Cortex of kidney (tissue), 1 donor: ENCODE data around the gene MMEL1.
"Not testable (repeated sequence)": the region's sequence is repeated elsewhere in the genome, so short reads cannot be mapped to it uniquely, and the experiment has no call there.

ENCODE experiments used
- DNase-seq: peaks from one replicate; lab custom pipeline; 2025; lab: John Stamatoyannopoulos, UW

The MMEL1 gene

DNA sequence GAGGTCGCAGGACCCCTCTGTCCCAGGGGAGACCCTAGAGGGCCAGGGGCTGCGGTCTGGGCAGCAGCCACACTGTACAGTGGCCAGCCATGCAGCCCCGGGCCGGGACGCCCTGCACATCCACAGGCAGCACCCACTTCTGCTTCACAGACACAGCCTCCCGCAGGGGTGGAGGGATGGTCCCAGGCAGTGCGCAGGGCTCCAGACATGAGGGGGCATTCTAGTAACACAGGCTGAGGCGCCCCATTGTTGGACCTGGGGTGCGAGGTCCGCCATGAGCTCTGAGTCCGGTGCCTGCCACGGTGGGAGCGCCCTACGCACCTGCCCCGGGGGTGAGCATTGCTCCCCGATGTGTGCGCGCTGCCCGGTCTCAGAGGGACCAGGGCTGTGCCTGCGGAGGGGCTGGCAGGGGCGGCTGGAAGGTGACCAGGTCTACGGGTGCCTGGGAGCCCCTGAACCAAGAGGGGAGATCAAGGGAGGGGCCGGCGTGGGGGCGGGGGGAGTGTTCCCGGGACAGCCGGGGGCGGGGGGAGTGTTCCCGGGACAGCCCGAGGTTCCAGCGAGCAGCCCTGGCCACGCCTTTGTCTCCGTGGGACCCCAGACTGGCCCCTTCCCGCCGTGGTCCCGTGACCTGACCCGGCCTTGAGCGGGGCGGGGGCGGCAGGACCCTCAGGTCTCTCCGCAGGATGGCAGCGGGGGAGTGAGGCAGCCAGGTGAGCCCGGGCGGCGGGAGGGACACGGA is 4.5 kb downstream of the MMEL1 start:
- DNase-seq, result no peak

- DNase-seq, result no peak
These were observed 5.1 kb downstream of the MMEL1 start for GRCh38 chr1:2627746-2628145.

DNA sequence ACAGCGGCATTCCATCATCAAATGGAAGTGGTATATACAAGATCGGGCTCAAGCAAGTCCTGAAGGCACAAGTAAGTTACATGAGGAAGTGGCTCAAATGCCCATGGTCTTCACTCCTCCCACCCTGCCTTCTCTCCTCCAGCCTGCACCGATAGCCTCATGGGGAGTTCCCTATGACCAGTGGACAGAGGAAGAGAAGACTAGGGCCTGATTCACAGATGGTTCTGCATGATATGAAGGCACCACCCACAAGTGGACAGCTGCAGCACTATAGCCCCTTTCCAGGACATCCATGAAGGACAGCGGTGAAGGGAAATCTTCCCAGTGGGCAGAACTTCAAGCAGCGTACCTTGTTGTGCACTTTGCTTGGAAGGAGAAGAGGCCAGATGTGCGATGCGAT is 7.1 kb downstream of the MMEL1 start:
- DNase-seq, result not testable (repeated sequence)

- no peak for DNase-seq
These were observed 7.5 kb downstream of the MMEL1 start for GRCh38 chr1:2625311-2625710.

- no peak for DNase-seq
These were observed 8.0 kb downstream of the MMEL1 start for GRCh38 chr1:2624735-2625300.

GRCh38 chr1:2623571-2624337 is 9.1 kb downstream of the MMEL1 start:
- no peak for DNase-seq

GRCh38 chr1:2617971-2618470 is 14.8 kb downstream of the MMEL1 start:
- no peak for DNase-seq

GRCh38 chr1:2614145-2614544 is 18.7 kb downstream of the MMEL1 start:
- no peak for DNase-seq

DNA sequence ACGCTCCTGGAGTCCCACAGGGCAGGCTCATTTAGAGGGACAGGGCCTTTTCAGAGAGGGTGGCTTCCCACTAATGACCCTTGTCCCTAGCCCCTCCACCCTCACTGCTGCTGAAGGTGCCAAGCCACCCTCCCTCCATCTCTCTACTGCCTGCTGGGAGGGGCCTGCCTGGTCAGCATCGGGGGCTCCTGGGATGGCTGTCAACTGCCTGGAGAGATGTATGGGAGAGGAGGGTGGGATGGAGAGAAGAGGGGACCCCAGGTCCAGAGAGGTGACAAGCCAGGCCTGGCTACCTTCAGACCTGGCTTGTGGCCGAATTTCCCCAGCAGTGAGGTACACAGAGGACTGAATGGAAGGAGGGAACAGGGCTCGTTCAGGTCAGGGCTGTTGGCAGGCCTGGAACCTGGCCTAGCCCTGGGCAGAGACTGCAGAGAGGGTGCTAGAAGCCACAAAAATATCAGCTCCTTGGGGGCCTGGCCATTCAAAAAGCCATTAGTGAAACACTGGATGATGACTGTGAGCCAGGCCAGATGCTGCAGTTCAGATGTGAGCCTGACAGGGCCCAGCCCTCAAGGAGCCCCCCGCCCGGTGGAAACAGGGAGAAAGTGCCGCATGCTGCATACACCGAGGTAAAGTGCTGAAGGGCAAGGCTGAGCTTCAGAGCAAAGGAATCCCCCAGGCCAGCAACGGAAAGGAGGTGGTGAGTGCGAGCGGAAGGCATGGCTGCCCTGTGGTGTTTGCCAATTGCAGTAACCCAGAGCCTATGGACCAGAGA is 20.0 kb downstream of the MMEL1 start:
- no peak for DNase-seq

GRCh38 chr1:2611621-2612437 is 21.0 kb downstream of the MMEL1 start:
- no peak for DNase-seq

- DNase-seq, result no peak
These were observed 21.8 kb downstream of the MMEL1 start for GRCh38 chr1:2611031-2611501.

- no peak for DNase-seq
These were observed 22.5 kb downstream of the MMEL1 start for GRCh38 chr1:2610036-2610959.

DNA sequence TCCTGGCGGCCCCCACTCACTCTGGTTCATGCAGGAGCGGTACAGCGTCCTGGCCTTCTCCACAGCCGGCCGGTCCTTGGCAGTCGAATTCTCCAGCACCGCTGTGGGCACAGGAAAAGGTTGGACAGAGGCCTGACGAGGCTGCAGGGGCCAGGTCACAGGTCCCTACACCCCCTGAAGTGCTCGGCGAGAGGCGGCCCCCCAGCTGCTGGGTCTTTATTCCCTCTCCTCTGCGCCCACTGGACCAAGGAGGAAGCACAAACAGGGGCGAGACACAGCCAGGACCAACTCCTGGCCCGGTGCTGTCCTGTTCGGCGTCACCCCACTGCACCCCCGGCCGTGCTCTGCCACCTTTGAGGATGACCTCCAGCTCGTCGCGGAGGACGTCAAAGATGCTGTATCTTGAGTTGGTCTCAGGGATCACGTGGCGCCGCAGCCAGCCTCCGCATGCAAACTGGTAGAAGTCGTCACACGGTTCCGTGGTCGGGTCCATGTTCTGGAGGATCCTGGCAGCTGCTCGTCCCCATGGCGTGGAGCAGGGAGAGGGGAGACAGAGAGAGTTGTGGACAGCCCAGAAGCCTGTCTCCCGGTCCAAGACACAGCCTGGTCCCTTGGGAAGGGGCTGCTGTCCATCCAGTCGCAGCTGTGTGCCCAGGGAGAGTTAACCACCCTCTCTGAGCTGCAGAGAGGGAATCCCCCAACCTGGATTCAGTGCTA is 23.3 kb downstream of the MMEL1 start:
- no peak for DNase-seq

- DNase-seq, result no peak
These were observed 25.1 kb downstream of the MMEL1 start for GRCh38 chr1:2607641-2608091.

DNA sequence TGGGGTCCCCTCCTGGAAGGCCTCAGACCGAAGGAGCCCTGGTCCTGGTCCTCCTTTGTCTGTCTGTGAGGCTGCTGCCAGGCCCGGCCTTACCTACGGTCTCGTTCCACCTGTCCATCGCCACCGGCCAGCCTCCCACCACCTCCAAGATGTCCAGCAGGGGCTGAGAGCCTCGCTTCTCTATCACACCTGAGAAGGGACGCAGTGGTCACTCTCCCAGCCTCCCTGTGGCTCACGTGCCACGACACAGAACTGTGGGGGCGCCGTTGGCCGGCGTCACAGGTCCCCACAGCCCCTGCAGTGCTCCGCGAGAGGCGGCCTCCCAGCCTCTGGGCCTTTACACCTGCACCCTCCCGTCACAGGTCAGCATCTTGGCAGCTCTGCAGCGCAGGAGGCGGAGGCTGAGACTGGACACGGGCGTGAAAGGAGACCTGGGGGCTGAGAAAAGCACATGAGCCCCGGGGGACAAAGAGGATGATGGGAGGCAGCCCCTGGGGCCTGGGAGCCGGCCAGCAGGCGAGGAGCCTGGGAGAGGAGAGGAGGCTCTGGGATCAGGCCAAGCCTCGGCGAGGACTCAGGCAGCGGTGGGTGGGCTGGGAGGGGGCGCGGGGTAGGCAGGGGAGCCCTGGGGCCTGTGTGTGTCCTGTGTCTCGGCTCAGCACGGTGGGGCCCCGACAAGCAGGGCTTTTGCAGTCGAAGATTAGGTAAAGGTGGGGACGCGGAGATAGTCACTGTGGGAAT is 25.8 kb downstream of the MMEL1 start:
- DNase-seq, result no peak

DNA sequence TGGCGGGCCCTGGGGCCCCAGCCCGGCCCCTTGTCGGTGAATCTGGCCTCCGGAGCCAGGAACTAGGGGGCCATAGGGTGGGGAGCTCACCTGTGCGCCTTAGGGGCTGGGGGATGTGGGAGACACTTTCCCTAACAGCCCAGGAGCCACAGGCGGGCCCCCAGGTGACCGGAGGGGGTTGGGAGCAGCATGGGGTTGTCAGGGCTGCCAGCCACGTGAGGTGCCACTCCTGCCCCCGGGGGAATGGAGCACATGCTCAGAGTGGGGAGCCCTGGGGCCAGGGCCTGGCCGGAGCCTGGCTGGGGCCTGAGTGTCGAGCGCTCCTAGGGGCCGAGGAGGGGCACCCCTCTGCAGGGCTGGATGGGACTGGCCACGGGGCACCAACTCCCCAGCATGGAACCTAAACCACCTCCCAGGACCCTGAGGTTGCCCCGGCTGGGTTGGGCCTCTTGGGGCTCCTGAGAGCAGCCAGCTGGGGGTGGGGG is 26.4 kb downstream of the MMEL1 start:
- DNase-seq, result no peak

- no peak for DNase-seq
These were observed 27.1 kb downstream of the MMEL1 start for GRCh38 chr1:2605509-2606395.
